ENCODE measurements around the gene ANKRD65.

DNA sequence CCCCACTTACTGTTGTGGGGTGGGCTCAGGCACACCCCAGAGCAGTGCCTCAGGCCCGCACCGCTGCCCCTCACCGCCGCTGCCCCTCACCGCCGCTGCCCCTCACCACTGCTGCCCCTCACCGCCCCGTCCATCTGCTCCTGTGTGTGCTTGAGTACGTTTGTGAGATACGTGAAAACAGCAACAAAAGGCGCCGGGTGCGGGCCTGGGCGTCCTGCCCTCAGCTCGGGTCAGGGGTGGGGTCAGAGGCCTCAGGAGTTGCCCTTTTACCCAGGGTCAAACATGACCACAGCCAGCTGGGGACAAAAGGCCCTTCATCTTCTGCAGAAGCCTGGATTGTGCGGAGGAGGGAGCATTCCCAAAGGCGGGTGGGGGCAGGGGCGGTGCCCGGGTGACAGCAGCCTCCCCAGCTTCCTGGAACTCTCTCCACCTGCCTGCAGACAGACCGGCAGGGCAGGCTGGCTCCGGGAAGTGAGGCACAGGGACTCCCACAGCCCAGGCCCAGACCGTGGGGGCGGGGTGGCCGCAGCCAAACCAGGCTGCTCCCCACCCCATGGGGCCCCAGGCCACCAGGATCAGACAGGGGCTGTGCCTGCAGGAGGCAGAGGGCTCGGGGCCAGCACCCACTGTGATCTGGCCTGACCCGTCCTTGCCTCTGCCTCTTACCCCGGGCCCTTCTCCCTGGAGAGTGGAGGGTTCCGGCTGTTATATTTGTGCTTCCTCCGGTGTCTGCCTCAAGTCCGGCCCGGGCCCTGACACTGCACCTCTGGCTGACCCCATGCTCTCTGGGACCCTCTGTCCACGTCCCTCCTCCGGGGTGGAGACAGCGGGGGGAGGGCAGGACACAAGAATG, 12.1 kb upstream of the ANKRD65 start:
- no peak for TF ChIP-seq TAF1 (IDR thresholded peaks at IDR 0.05; ENCODE audit: low read depth, low read length)
- no peak for TF ChIP-seq POLR2A (IDR thresholded peaks at IDR 0.05; ENCODE audit: low read depth, low read length)
- no peak for TF ChIP-seq POU2F2 (IDR thresholded peaks at IDR 0.05; ENCODE audit: low read depth, low read length)
- no peak for TF ChIP-seq POLR2AphosphoS5 (IDR thresholded peaks at IDR 0.05; ENCODE audit: low read depth, low read length)
- no peak for TF ChIP-seq SPI1 (IDR thresholded peaks at IDR 0.05; ENCODE audit: low read depth, low read length)

Data from GM12891 (cell line).